OCI-LY1 (cell line): ENCODE measurements around the gene AXIN1.

Experiments used
- CTCF ChIP-seq: fragments of 200-600 bp; sonication (generic), shearing (Covaris generic); IDR thresholded peaks from 2 replicates; pipeline ENCODE4 v1.5.1; 2017; ENCODE audit warnings: mild to moderate bottlenecking, antibody characterized with exemption, low read length, moderate library complexity, mixed read lengths
- EZH2 ChIP-seq: fragments of 200-600 bp; sonication (generic), shearing (Covaris generic); IDR thresholded peaks from 2 replicates; pipeline ENCODE4 v1.8.0; 2017; ENCODE audit warnings: borderline replicate concordance, mixed run types, mild to moderate bottlenecking, antibody characterized with exemption, low read length, moderate library complexity, mixed read lengths

GRCh38 chr16:380762-381011, 28.2 kb upstream of the AXIN1 start:
- TF ChIP-seq CTCF (no peak), EZH2 (no peak)
